Activated effector memory CD4-positive, alpha-beta T cell treated with anti-CD3 and anti-CD28 coated beads, Interleukin-2, amount 50 U/mL, for 16 hours (primary cell): Measurements from ENCODE around the gene NEK6.

Experiments used
- DNase-seq: peaks from one replicate; pipeline ENCODE4 v3.0.0-alpha.2; 2020

NEK6 gene

DNA sequence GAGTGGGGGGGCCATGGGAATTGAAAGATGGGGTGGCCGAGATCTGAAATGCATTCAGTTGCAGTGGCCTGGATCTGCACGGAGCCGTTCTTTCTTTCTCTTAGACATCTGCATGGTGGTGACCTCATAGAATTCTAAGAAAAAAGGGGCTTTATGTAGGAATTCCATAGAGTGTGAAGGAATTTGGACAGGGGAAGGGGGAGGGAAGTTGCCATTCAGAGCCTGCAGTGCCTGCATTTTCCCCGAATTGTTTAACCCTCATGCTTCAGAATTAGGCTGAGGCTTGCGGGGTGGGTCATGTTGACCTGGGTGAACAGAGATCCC, 4.9 kb downstream of the NEK6 start:
- DNase-seq, result no peak

DNA sequence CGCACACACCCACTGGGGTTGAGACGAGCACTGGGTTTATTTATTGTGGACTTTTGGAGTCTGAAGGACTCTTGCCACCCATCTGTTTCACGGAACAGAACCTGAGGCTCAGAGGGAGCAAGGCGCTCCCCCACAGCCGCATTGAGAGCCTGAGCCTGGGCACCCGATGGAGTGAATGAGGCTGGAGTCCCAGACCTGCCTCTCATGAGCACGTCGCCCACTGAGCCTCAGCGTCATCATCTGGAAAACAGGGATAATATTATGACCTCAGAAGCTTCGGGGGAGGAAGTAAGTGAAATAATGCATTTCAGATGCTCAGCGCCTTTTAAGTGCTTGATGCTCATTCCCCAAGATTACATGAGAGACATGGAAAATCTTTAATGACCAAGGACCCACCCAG, 5.5 kb downstream of the NEK6 start:
- DNase-seq, result no peak

GRCh38 chr9:124263800-124264426, 6.2 kb downstream of the NEK6 start:
- DNase-seq, result no peak

GRCh38 chr9:124264823-124265233, 7.1 kb downstream of the NEK6 start:
- no peak for DNase-seq

DNA sequence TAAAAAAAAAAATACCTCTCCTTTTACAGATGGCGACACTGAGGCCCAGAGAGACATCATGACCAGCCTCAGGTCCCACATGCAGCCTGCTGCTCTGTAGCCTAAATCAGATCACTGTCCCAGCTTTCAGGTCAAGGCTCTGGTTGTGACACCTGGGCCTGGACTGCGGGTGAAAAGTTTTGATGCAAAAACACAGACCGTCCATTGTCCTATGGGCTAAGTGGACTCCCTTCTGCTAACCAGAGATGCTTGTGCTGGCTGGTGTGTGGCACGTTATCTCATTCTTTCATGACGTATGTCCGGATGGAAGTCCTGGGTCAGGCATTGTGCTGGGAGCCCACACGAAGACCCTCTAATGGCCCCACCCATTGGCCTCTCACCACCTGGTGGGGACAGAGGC, 7.8 kb downstream of the NEK6 start:
- DNase-seq, result no peak

DNA sequence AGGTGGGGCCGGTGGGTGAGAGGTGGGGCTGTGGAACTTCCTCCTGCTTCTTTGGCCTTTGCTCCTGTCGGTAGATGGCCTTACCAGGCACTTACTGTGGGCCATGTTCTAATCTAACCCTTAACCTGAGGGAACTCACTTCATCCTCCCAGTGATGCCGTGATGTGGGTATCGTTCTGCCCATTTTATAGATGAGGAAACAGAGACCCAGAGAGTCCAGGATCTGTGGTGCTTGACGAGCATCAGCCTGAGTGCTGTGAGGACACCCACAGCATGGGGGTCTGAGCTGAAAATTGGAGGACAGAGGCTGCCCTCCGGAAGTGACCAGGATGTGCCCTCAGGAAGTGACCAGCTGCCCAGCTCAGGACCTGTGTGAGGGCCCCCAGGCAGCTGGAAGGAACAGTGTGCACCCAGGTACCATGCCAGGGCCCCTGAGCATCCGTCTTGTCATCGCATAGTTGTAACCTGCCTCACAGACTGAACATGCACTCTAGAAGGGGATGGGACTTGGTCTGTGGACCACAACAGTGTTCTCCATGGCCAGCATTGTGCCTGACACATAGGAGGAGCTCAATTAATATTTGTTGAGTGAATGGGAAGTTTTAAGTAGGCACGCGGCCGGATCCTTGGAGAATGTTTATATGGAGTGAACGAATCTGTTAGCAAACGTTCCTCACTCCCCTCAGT, 8.5 kb downstream of the NEK6 start:
- no peak for DNase-seq

DNA sequence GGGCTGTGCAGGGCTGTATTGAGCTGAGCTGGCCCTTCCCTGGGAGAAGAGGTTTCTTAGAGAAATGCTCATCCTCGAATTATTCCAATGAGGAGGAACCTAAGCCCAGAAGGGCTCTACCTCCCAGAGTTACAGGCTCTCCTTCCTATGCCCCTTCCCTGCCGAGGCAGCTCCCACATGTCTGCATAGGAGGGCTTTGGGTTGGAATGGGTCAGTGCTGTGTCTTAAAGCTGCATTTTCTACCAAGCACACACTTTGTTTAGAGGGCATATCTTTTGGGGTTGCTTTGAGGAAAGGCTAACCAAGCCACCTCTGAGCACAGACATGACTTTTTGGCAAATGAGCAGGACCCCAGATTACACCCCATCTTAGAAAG, 9.1 kb downstream of the NEK6 start:
- DNase-seq, result no peak

DNA sequence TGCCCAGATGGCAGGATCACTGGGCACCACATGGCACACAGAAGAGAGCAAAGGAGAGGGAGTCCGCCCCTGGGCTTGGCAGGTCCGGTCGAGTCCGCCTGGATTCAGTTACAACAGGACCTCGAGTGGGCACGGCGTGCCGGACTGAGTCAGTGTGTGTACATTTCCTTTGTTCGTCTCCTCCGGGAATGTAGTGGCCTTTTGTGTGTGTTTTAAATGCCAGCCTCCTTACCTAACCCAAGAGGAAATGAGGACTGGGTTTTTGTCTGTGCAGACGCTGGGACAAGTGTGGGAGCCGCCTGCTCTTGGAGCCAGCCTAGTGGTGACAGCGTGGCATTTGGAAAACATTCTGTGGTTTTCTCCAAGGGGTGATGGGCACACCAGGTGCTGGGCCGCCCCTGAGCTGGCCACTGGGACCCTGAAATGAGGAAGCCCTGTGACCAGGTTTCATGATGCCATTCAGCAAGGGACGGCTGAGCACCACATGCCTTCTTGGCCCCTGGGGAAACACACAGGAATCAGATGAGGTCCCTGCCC, 9.6 kb downstream of the NEK6 start:
- no peak for DNase-seq

- DNase-seq, result no peak
Observed at GRCh38 chr9:124268248-124268647, 10.5 kb downstream of the NEK6 start.

GRCh38 chr9:124268661-124269060, 10.9 kb downstream of the NEK6 start:
- no peak for DNase-seq

DNA sequence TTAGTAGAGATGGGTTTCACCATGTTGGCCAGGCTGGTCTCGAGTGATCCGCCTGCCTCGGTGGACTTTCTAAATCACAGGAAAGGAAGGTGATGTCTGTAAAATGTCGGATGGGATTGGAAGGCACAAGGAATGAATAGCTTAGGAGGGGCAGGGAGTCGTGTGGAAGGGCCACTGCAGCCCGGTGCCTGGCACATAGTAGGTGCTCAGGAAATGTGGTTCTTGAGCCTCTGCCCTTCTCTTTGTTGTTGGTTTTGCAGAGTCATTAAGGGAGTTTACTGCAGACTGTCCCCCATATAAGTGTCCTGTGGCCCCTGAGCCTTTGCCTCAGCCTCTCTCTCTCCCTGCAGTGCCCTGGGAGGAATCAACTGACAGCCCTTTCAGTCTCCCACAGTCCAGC, 11.8 kb downstream of the NEK6 start:
- DNase-seq, result no peak

GRCh38 chr9:124270504-124271335, 13.0 kb downstream of the NEK6 start:
- DNase-seq, result no peak

DNA sequence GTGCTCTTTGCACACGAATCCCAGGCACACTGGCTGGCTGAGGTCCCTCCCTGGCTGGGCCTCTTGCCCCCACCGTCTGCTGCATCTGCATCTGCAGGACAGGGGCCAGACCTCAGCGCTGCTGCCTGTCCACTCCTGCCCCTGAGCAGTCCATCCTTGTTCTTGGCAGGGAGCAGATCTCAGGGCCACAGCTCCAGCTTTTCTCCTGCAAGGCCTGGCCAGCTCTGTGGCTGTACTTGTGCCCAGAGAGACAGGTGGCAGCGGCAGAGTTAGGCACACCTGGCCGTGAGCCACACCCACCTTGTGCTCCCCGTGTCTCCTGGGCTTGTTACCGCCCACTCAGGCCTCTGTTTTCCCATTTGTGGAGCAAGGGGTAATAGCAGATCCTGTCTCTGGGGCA, 13.9 kb downstream of the NEK6 start:
- no peak for DNase-seq

DNA sequence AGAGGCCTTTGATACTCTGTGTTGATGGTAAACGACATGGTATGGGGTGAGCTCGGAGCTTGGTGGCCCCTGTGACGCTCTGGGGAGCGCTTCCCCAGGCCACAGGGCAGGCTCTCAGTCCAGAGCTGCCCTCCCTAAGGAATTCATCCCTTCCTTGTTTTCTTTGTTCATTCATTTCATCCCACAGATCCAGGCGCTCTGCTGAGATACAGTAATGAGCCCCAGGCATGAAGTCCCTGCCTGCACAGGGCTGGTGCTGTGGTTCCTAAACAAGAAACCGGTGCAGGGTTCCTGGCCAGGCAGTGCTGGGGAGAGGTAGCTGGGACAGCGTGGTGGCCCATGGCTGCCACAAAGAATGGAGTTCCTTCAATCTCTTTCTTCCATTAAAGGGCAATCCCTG, 14.4 kb downstream of the NEK6 start:
- DNase-seq, result no peak

DNA sequence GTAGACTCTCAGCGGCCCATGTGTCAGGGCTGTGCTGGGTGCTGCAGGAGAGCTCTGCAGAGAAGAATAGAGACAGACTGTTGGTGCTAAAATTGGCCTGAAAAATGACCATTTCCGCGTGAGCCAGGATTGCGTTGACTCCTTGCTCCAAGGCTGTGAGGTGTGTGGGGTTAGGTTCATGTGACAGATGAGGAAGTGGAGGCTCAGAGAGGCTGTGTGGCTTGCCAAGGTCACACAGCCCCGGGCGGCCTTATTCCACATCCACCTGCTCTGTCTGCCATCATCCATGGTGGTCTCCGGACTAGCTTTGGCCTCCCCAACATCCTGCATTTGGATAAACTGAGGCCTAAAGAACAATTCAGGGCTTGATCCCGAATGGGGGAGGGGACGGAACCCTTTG, 15.2 kb downstream of the NEK6 start:
- DNase-seq, result no peak

GRCh38 chr9:124273427-124274160, 15.8 kb downstream of the NEK6 start:
- no peak for DNase-seq

- DNase-seq, result no peak
Observed at GRCh38 chr9:124274226-124274625, 16.5 kb downstream of the NEK6 start.

GRCh38 chr9:124274738-124275137, 17.0 kb downstream of the NEK6 start:
- DNase-seq, result no peak

DNA sequence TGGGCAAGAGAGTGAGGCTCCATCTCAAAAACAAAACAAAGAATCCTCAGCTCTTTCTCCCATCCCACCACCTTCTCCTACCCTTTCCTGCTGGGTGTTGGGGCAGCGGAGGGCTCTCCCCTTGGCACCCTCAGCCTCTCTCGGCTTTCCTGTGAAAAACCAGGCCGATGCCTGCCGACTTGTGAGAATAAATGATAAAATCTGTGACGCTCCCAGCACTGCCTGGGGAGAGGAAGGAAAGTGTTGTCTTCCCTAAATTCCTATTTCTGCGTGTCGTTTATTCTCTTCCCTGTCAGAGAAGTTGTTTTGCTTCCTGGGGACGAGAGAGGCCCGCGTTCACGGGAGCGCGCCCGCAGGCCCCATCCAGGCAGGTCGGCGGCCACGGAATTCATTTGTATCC, 19.7 kb downstream of the NEK6 start:
- DNase-seq, result no peak

DNA sequence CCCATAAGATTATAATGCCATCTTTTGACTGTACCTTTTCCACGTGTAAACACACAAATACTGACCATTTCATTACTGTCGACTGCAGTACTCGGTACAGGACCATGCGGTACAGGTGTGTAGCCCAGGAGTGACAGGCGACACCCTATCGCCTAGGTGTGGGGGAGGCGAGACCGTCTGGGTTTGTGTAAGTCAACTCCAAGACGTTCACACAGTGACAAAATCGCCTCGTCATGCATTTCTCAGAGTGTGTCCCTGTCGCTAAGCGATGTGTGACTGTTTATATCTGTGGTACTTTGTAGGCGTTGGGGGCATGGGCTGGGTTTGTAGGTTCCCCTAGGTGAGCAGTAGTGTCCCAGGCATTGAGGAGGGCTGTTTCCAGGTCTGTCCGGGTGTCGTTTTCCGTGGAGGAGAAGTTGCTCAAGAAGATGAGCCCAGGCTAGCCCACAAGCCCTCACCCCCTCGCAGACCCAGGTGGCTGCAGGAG, 20.3 kb downstream of the NEK6 start:
- no peak for DNase-seq

GRCh38 chr9:124279531-124280175, 21.9 kb downstream of the NEK6 start:
- DNase-seq, result no peak

DNA sequence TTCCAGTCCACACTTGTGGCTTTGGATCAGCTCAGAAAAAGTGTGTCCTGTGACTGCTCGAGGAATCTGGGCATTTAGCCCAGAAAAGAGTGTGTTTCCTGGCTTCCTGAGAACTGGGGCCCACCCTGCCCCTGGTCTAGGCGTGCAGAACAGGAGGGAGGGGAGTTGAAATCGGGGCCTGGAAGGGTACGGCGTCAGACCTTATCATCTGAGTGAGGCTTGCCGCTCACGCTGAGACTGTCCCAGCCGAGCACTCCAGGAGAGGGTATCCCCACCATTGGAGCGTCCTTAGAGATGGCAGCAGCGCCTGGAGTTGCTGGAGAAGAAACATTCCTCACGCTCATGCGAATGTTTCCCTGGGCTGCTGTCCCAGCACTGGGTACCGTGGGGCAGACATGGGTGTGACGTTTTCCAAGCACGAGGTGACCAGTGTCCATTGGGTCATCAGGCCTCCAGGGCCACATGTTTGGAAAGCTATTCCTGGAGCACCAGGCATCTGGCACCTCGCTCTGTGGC, 22.5 kb downstream of the NEK6 start:
- no peak for DNase-seq
